B cell (primary cell): ENCODE data around the gene NECAB2. TPM values are rescaled to one million over a fixed set of nuclear protein-coding genes. Genes with fewer than 3 reads are reported as not detected.

Experiments
- ATAC-seq: fragments of 200-7000 bp; cut with Tn5 transposase; one replicate; pipeline ENCODE4 v1.10.0; 2021; ENCODE audit warnings: low read depth, mild to moderate bottlenecking, moderate number of reproducible peaks, moderate library complexity
- CTCF ChIA-PET: fragments of 350-600 bp; sonication (Branson Sonifier 250); formaldehyde crosslinking; loops from one replicate; lab custom pipeline; 2021; ENCODE audit warnings: antibody characterized with exemption, inconsistent platforms; lab: Charles Lee
- POLR2A ChIA-PET: fragments of 350-600 bp; sonication (Branson Sonifier 250); formaldehyde crosslinking; loops from one replicate; lab custom pipeline; 2021; ENCODE audit warnings: antibody characterized with exemption; lab: Charles Lee
- DNase-seq: peaks from one replicate; pipeline ENCODE4 v3.0.0; 2013
- H2AFZ ChIP-seq: 2 replicates; pipeline ENCODE4 v1.6.1; 2012; ENCODE audit warnings: mild to moderate bottlenecking, low read depth, low read length; ENCODE audit not compliant: insufficient read depth, poor library complexity, severe bottlenecking
- H3K27ac ChIP-seq, 2 donors: 1 replicate in 1 of 2; 2 replicates in 1 of 2; pipeline ENCODE4 v1.5.1; 2012 to 2013; ENCODE audit warnings: low read length in 2 of 2, mild to moderate bottlenecking in 2 of 2, moderate library complexity in 1 of 2
- H3K27me3 ChIP-seq, 4 experiments: fragments of 200-600 bp in 1 of 4; sonication (generic) in 1 of 4; replicated peaks in 1 of 4; 1 replicate in 2 of 4; 2 replicates in 2 of 4; pipeline versions ENCODE4 v1.6.1 to v1.7.0; 2013 to 2016; ENCODE audit warnings: low read length in 3 of 4, mild to moderate bottlenecking in 2 of 4, mixed read lengths in 1 of 4, moderate library complexity in 1 of 4; ENCODE audit not compliant: insufficient read depth in 4 of 4, control insufficient read depth in 3 of 4; ENCODE audit errors: control extremely low read depth in 1 of 4
- H3K36me3 ChIP-seq, 2 experiments: replicated peaks in 1 of 2; 1 replicate in 1 of 2; 2 replicates in 1 of 2; pipeline versions ENCODE4 v1.6.1 to v1.7.1; 2013; ENCODE audit warnings: low read length in 1 of 2; ENCODE audit not compliant: insufficient read depth in 2 of 2, control insufficient read depth in 1 of 2; ENCODE audit errors: control extremely low read depth in 1 of 2, extremely low read depth in 1 of 2
- H3K4me1 ChIP-seq, 2 donors: fragments of 200-600 bp in 1 of 2; sonication (generic) in 1 of 2; 1 replicate in 1 of 2; 2 replicates in 1 of 2; pipeline versions ENCODE4 v1.5.1 to v1.6.1; 2013 to 2017; ENCODE audit warnings: low read length in 2 of 2; ENCODE audit not compliant: control insufficient read depth in 2 of 2, insufficient read depth in 2 of 2
- H3K4me2 ChIP-seq: replicated peaks from 2 replicates; pipeline ENCODE3; 2012; ENCODE audit warnings: mild to moderate bottlenecking, low read depth, low read length; ENCODE audit not compliant: poor library complexity, severe bottlenecking
- H3K4me3 ChIP-seq, 5 experiments: fragments of 200-600 bp in 1 of 5; sonication (generic) in 1 of 5; 1 replicate in 3 of 5; 2 replicates in 2 of 5; pipeline versions ENCODE4 v1.5.1 to v1.7.0; 2011 to 2016; ENCODE audit warnings: low read length in 4 of 5, mild to moderate bottlenecking in 4 of 5, low read depth in 2 of 5, control low read depth in 1 of 5, moderate library complexity in 1 of 5; ENCODE audit not compliant: insufficient read depth in 1 of 5; ENCODE audit errors: control extremely low read depth in 1 of 5, extremely low read depth in 1 of 5
- H3K79me2 ChIP-seq: fragments of 200-600 bp; sonication (generic); one replicate; pipeline ENCODE4 v1.6.0; 2016; ENCODE audit warnings: low read length; ENCODE audit not compliant: control insufficient read depth, insufficient read depth
- H3K9ac ChIP-seq: fragments of 200-600 bp; sonication (generic); 2 replicates; pipeline ENCODE4 v1.6.1; 2017; ENCODE audit warnings: mild to moderate bottlenecking, low read length, moderate library complexity
- H3K9me3 ChIP-seq, 3 donors: one replicate each; pipeline versions ENCODE4 v1.6.1 to v1.7.1; 2013; ENCODE audit warnings: low read length in 2 of 3; ENCODE audit not compliant: control insufficient read depth in 2 of 3, insufficient read depth in 1 of 3; ENCODE audit errors: control extremely low read depth in 1 of 3
- H4K20me1 ChIP-seq: 2 replicates; pipeline ENCODE4 v1.6.0; 2012; ENCODE audit warnings: mild to moderate bottlenecking, low read length; ENCODE audit not compliant: insufficient read depth, control insufficient read depth, poor library complexity, severe bottlenecking
- H3K27ac Mint-ChIP-seq: one replicate; pipeline ENCODE4 v1.8.0; 2021; ENCODE audit warnings: mixed read lengths
- H3K27me3 Mint-ChIP-seq: one replicate; pipeline ENCODE4 v1.8.0; 2021; ENCODE audit warnings: mixed read lengths
- H3K4me1 Mint-ChIP-seq: one replicate; pipeline ENCODE4 v1.8.0; 2021; ENCODE audit warnings: mixed read lengths
- H3K4me3 Mint-ChIP-seq: one replicate; pipeline ENCODE4 v1.8.0; 2021; ENCODE audit warnings: mixed read lengths
- H3K9me3 Mint-ChIP-seq: one replicate; pipeline ENCODE4 v1.8.0; 2022; ENCODE audit warnings: mixed read lengths; ENCODE audit not compliant: insufficient read depth
- CTCF ChIP-seq: fragments of 200-600 bp; IDR thresholded peaks from one replicate; pipeline ENCODE4 v1.8.0; 2022; ENCODE audit warnings: antibody characterized with exemption, mild to moderate bottlenecking
- EZH2 ChIP-seq: IDR thresholded peaks from 2 replicates; pipeline ENCODE4 v1.6.1; 2012; ENCODE audit warnings: borderline replicate concordance, low read depth, mild to moderate bottlenecking, moderate library complexity, low read length; ENCODE audit not compliant: insufficient read depth, poor library complexity, severe bottlenecking
- WGBS: methylation state at CpG from one replicate; pipeline ENCODE4 v1.1.5; 2013; ENCODE audit warnings: missing lambda C conversion rate; ENCODE audit not compliant: insufficient coverage; 5-methylcytosine and 5-hydroxymethylcytosine counted together
- intact Hi-C: fragments of 100-400 bp; cut with micrococcal nuclease; formaldehyde crosslinking; loops from one replicate; pipeline ENCODE4 v1.10.0; 2022
- polyA plus RNA-seq: library from polyadenylated mRNA; depleted of rRNA; stranded (reverse); fragments of >200 nt; gene quantifications from 2 replicates; pipeline ENCODE4 v1.2.3, GENCODE V29; 2012
- total RNA-seq, 2 donors: library from RNA; stranded (reverse); fragments of 120-200 nt in 1 of 2; gene quantifications; 1 replicate in 1 of 2; 2 replicates in 1 of 2; pipeline versions ENCODE4 v1.2.3 to v1.2.4, GENCODE V29; 2013 to 2022

The NECAB2 gene
- total and polyA plus RNA-seq, 2 donors (not counting 1 experiment from before 2014, with no cell fraction given), result not detected

GRCh38 chr16:83990492-83990891 lies 22.4 kb downstream of the NECAB2 start:
- ChIA-PET POLR2A (no interaction called here), CTCF (no interaction called here)
- Histone ChIP-seq H3K9ac (no peak overlapping the region), H3K79me2 (no peaks in the 10 kb centered on the region), H2AFZ (no peak overlapping the region), H3K27me3 (peaks cover 0 to 13% (median 5%) of the 10 kb centered on the region in 4 experiments), H4K20me1 (no peaks in the 10 kb centered on the region), H3K4me3 (no peak overlapping the region), H3K4me2 (no peak overlapping the region), H3K36me3 (no peaks in the 10 kb centered on the region), H3K4me1 (no peaks in the 10 kb centered on the region), H3K9me3 (peaks cover 0 to 8% (median 0%) of the 10 kb centered on the region in 3 donors), H3K27ac (no peak overlapping the region)
- DNase-seq, result no peak
- Mint-ChIP-seq H3K4me3 (no peak overlapping the region), H3K27ac (no peak overlapping the region), H3K27me3 (peaks cover 43% of the 10 kb centered on the region), H3K4me1 (no peaks in the 10 kb centered on the region), H3K9me3 (no peaks in the 10 kb centered on the region)
- no peak for ATAC-seq
- TF ChIP-seq EZH2 (no peak), CTCF (no peak)
- intact Hi-C loops, result no loop called here
- WGBS, result 97% methylated on average over 10 of the region's 11 CpGs

DNA sequence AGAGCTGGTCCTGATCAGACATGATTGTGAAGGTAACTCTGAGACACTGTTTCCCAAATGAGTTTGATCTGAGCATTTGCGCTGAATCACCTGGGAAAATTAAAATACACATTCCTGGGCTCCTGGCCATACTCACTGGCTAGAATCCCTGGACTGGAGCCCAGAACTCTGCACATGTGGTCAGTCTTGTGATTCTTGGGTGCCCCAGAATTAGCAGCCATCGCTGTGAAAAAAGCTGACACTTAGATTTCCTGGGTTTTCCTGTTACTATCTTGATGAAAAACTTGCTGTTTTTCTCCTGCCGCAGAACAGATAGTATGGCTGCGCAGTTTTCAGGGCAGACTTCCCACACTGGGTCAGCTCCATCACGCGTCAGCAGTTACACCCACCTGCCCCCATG lies 24.6 kb downstream of the NECAB2 start:
- POLR2A ChIA-PET, result interaction anchor here (0.7 kb wide), 1 partner anchor 300 kb away, joined by 4 read pairs; no protein-coding TSS in a partner anchor
- no peak overlapping the region for H3K4me3 ChIP-seq
- H3K4me2 ChIP-seq, result no peak overlapping the region
- peaks cover 0 to 11% (median 0%) of the 10 kb centered on the region in 3 donors for H3K9me3 ChIP-seq
- H3K27me3 Mint-ChIP-seq, result peaks cover 49% of the 10 kb centered on the region
- intact Hi-C loops, result no loop called here
- H3K27ac ChIP-seq, result no peak overlapping the region
- no peak overlapping the region for H3K9ac ChIP-seq
- WGBS, result 94% methylated on average over 6 of the region's 6 CpGs
- H3K27ac Mint-ChIP-seq, result no peak overlapping the region
- H3K4me1 ChIP-seq, result peaks cover 0 to 4% of the 10 kb centered on the region in 2 donors
- no peaks in the 10 kb centered on the region for H3K9me3 Mint-ChIP-seq
- H3K27me3 ChIP-seq, result peaks cover 0 to 13% (median 6%) of the 10 kb centered on the region in 4 experiments
- DNase-seq, result no peak
- no peaks in the 10 kb centered on the region for H3K79me2 ChIP-seq
- H3K4me3 Mint-ChIP-seq, result no peak overlapping the region
- no peaks in the 10 kb centered on the region for H4K20me1 ChIP-seq
- H3K4me1 Mint-ChIP-seq, result peaks cover 1% of the 10 kb centered on the region
- TF ChIP-seq EZH2 (no peak), CTCF (no peak)
- H2AFZ ChIP-seq, result no peak overlapping the region
- ATAC-seq, result no peak
- CTCF ChIA-PET, result no interaction called here
- H3K36me3 ChIP-seq, result no peaks in the 10 kb centered on the region
